NT2/D1 (cell line): Measurements from ENCODE around the gene IGF2R.

ENCODE experiments used
- SUZ12 ChIP-seq: IDR thresholded peaks from 2 replicates; pipeline ENCODE4 v1.6.1; 2011; ENCODE audit not compliant: insufficient read length, insufficient read depth; ENCODE audit errors: extremely low read depth
- ZNF274 ChIP-seq: IDR thresholded peaks from 2 replicates; pipeline ENCODE4 v1.6.1; 2011; ENCODE audit warnings: mild to moderate bottlenecking, low read depth, low read length

GRCh38 chr6:159976686-159977254 lies 7.9 kb downstream of the IGF2R start:
- no peak for TF ChIP-seq SUZ12
- no peak for TF ChIP-seq ZNF274
